ENCODE measurements around the gene ULK4. TPM values are rescaled to one million over a fixed set of nuclear protein-coding genes. Genes with fewer than 3 reads are reported as not detected.

Gene ULK4
- total RNA-seq, 1 experiment from 2014 or later: 14.3 TPM

GRCh38 chr3:41329881-41330280, 632.0 kb downstream of the ULK4 start:
- Histone ChIP-seq H3K4me3 (ENCODE audit: low read depth in 2 of 2, low read length in 2 of 2) (no peak overlapping the region), H3K27ac (ENCODE audit: low read length) (no peak overlapping the region), H3K36me3 (ENCODE audit: control insufficient read depth, insufficient read depth, low read length) (no peaks in the 10 kb centered on the region), H3K27me3 (ENCODE audit: control insufficient read depth, insufficient read depth, low read length) (no peaks in the 10 kb centered on the region), H3K9me3 (ENCODE audit: control insufficient read depth, insufficient read depth, low read depth, low read length) (no peaks in the 10 kb centered on the region), H3K4me1 (ENCODE audit: control insufficient read depth, insufficient read depth, low read length) (no peaks in the 10 kb centered on the region)
- in situ Hi-C loops (cut with HindIII; ENCODE audit: low pct_unique_long_range_greater_than_20kb, low sequenced_read_pairs) (no loop called here), intact Hi-C loops (cut with micrococcal nuclease; ENCODE audit: unreplicated experiment) (no loop called here)
- BruUV-seq (replicated peaks): no TSS peak
- TF ChIP-seq, protein P1, sequence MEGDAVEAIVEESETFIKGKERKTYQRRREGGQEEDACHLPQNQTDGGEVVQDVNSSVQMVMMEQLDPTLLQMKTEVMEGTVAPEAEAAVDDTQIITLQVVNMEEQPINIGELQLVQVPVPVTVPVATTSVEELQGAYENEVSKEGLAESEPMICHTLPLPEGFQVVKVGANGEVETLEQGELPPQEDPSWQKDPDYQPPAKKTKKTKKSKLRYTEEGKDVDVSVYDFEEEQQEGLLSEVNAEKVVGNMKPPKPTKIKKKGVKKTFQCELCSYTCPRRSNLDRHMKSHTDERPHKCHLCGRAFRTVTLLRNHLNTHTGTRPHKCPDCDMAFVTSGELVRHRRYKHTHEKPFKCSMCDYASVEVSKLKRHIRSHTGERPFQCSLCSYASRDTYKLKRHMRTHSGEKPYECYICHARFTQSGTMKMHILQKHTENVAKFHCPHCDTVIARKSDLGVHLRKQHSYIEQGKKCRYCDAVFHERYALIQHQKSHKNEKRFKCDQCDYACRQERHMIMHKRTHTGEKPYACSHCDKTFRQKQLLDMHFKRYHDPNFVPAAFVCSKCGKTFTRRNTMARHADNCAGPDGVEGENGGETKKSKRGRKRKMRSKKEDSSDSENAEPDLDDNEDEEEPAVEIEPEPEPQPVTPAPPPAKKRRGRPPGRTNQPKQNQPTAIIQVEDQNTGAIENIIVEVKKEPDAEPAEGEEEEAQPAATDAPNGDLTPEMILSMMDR (IDR thresholded peaks at IDR 0.05): no peak
- TF ChIP-seq REST (IDR thresholded peaks at IDR 0.05; ENCODE audit: insufficient read depth in 1 of 2, low read depth in 2 of 2, low read length in 1 of 2) (no peak), SIN3A (IDR thresholded peaks at IDR 0.05; ENCODE audit: borderline replicate concordance, insufficient read depth, low read depth, low read length) (no peak), POLR2AphosphoS5 (IDR thresholded peaks at IDR 0.05; ENCODE audit: low read depth, low read length) (no peak), TCF7L2 (IDR thresholded peaks at IDR 0.05; ENCODE audit: low read depth, low read length) (no peak)
- POLR2A ChIA-PET: no interaction called here
- ATAC-seq (no peak), DNase-seq (ENCODE audit: low read depth, low spot score) (no peak)
- CTCF ChIA-PET: no interaction called here

DNA sequence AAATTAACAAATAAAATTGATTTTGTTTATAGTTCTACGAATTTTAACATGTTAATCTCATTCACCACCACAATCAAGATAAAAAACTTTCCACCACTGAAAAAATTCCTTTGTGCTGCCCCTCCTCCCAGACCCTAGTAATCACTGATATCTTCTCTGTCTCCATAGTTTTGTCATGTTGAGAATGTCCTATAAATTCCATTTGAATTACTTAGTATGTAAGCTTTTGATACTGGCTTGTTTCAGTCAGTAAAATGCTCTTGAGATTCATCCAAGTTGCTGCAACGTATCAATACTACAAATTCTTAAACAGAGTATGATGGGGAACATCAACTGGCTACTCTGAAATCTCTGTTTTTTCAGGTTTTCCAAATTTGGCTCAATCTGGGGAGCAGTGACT, 633.0 kb downstream of the ULK4 start:
- no peak for TF ChIP-seq POLR2AphosphoS5 (IDR thresholded peaks at IDR 0.05; ENCODE audit: low read depth, low read length)
- TF ChIP-seq, protein P1 (IDR thresholded peaks at IDR 0.05): no peak
- no peak for TF ChIP-seq SIN3A (IDR thresholded peaks at IDR 0.05; ENCODE audit: borderline replicate concordance, insufficient read depth, low read depth, low read length)
- TF ChIP-seq REST (IDR thresholded peaks at IDR 0.05; ENCODE audit: insufficient read depth in 1 of 2, low read depth in 2 of 2, low read length in 1 of 2): no peak
- TF ChIP-seq TCF7L2 (IDR thresholded peaks at IDR 0.05; ENCODE audit: low read depth, low read length): no peak
- no peak overlapping the region for H3K27ac ChIP-seq (ENCODE audit: low read length)
- intact Hi-C loops (cut with micrococcal nuclease; ENCODE audit: unreplicated experiment) (no loop called here), in situ Hi-C loops (cut with HindIII; ENCODE audit: low pct_unique_long_range_greater_than_20kb, low sequenced_read_pairs) (no loop called here)
- H3K36me3 ChIP-seq (ENCODE audit: control insufficient read depth, insufficient read depth, low read length): no peaks in the 10 kb centered on the region
- H3K4me3 ChIP-seq (ENCODE audit: low read depth in 2 of 2, low read length in 2 of 2): no peak overlapping the region
- BruUV-seq (replicated peaks): no TSS peak
- no peaks in the 10 kb centered on the region for H3K27me3 ChIP-seq (ENCODE audit: control insufficient read depth, insufficient read depth, low read length)
- ATAC-seq (no peak), DNase-seq (ENCODE audit: low read depth, low spot score) (no peak)
- no peaks in the 10 kb centered on the region for H3K9me3 ChIP-seq (ENCODE audit: control insufficient read depth, insufficient read depth, low read depth, low read length)
- CTCF ChIA-PET: no interaction called here
- POLR2A ChIA-PET: no interaction called here
- no peaks in the 10 kb centered on the region for H3K4me1 ChIP-seq (ENCODE audit: control insufficient read depth, insufficient read depth, low read length)
